Mesenchymal stem cell (in vitro differentiated cells and primary cell): ENCODE measurements around the gene OAS2.

ENCODE experiments used
- DNase-seq: peaks from one replicate; pipeline ENCODE4 v3.0.0-alpha.2; 2013
- H2AFZ ChIP-seq: one replicate; pipeline ENCODE4 v1.6.1; 2013; ENCODE audit warnings: low read depth, mild to moderate bottlenecking, control low read depth, inconsistent platforms, low read length, moderate library complexity
- H2AK5ac ChIP-seq: 2 replicates; pipeline ENCODE4 v1.6.1; 2013; ENCODE audit warnings: low read length, moderate library complexity, mild to moderate bottlenecking, inconsistent platforms; ENCODE audit not compliant: severe bottlenecking
- H2BK120ac ChIP-seq: one replicate; pipeline ENCODE4 v1.6.1; 2013; ENCODE audit warnings: low read depth, mild to moderate bottlenecking, inconsistent platforms, low read length, moderate library complexity
- H2BK12ac ChIP-seq, 2 experiments: one replicate each; pipeline ENCODE4 v1.6.1; 2013; ENCODE audit warnings: inconsistent platforms in 2 of 2, low read length in 2 of 2, mild to moderate bottlenecking in 2 of 2, moderate library complexity in 2 of 2, control low read depth in 1 of 2
- H2BK15ac ChIP-seq: one replicate; pipeline ENCODE4 v1.6.1; 2013; ENCODE audit warnings: mild to moderate bottlenecking, low read depth, inconsistent platforms; ENCODE audit not compliant: poor library complexity, severe bottlenecking
- H2BK5ac ChIP-seq: 2 replicates; pipeline ENCODE4 v1.6.1; 2013; ENCODE audit warnings: low read depth, mild to moderate bottlenecking, low read length, control low read depth, inconsistent platforms; ENCODE audit not compliant: poor library complexity, severe bottlenecking
- H3K14ac ChIP-seq, 2 experiments: one replicate each; pipeline ENCODE4 v1.6.1; 2013; ENCODE audit warnings: inconsistent platforms in 2 of 2, low read length in 2 of 2, control low read depth in 1 of 2, mild to moderate bottlenecking in 1 of 2, moderate library complexity in 1 of 2
- H3K18ac ChIP-seq, 2 experiments: one replicate each; pipeline ENCODE4 v1.6.1; 2013; ENCODE audit warnings: inconsistent platforms in 2 of 2, low read length in 2 of 2, control low read depth in 1 of 2, low read depth in 1 of 2, mild to moderate bottlenecking in 1 of 2
- H3K23ac ChIP-seq, 2 experiments: one replicate each; pipeline ENCODE4 v1.6.1; 2013; ENCODE audit warnings: inconsistent platforms in 2 of 2, low read length in 2 of 2, mild to moderate bottlenecking in 2 of 2, moderate library complexity in 2 of 2, control low read depth in 1 of 2
- H3K27ac ChIP-seq: 2 replicates; pipeline ENCODE4 v1.5.1; 2013; ENCODE audit warnings: mild to moderate bottlenecking, moderate library complexity, low read length, control low read depth, inconsistent platforms; ENCODE audit not compliant: poor library complexity, severe bottlenecking
- H3K27me3 ChIP-seq, 2 experiments: 2 replicates each; pipeline versions ENCODE4 v1.6.1 to v1.7.0; 2013; ENCODE audit warnings: low read length in 2 of 2, mild to moderate bottlenecking in 2 of 2, moderate library complexity in 2 of 2, control low read depth in 1 of 2, inconsistent platforms in 1 of 2; ENCODE audit not compliant: control insufficient read depth in 1 of 2, insufficient read depth in 1 of 2
- H3K36me3 ChIP-seq, 2 experiments: 2 replicates each; pipeline versions ENCODE4 v1.6.1 to v1.7.0; 2013; ENCODE audit warnings: low read length in 2 of 2, control low read depth in 1 of 2, inconsistent platforms in 1 of 2, low read depth in 1 of 2, mild to moderate bottlenecking in 1 of 2; ENCODE audit not compliant: insufficient read depth in 2 of 2, control insufficient read depth in 1 of 2
- H3K4ac ChIP-seq, 2 experiments: one replicate each; pipeline ENCODE4 v1.6.1; 2013; ENCODE audit warnings: inconsistent platforms in 2 of 2, low read length in 2 of 2, mild to moderate bottlenecking in 2 of 2, moderate library complexity in 2 of 2, control low read depth in 1 of 2, low read depth in 1 of 2
- H3K4me1 ChIP-seq: 2 replicates; pipeline ENCODE4 v1.6.1; 2013; ENCODE audit warnings: low read depth, low read length, control low read depth; ENCODE audit not compliant: control insufficient read depth, insufficient read depth
- H3K4me2 ChIP-seq: 2 replicates; pipeline ENCODE4 v1.6.1; 2013; ENCODE audit warnings: low read length, mild to moderate bottlenecking, inconsistent platforms; ENCODE audit not compliant: poor library complexity, severe bottlenecking
- H3K4me3 ChIP-seq, 2 experiments: 2 replicates each; pipeline versions ENCODE4 v1.5.1 to v1.7.0; 2013; ENCODE audit warnings: low read length in 2 of 2, mild to moderate bottlenecking in 2 of 2, control low read depth in 1 of 2, low read depth in 1 of 2; ENCODE audit not compliant: insufficient read depth in 1 of 2
- H3K79me1 ChIP-seq: replicated peaks from 2 replicates; pipeline ENCODE4 v1.6.1; 2013; ENCODE audit warnings: mild to moderate bottlenecking, control low read depth, low read length, inconsistent platforms; ENCODE audit not compliant: poor library complexity, severe bottlenecking
- H3K9ac ChIP-seq: 2 replicates; pipeline ENCODE4 v1.7.0; 2013; ENCODE audit warnings: mild to moderate bottlenecking, low read length, moderate library complexity
- H3K9me3 ChIP-seq: 2 replicates; pipeline ENCODE4 v1.7.0; 2013; ENCODE audit warnings: mild to moderate bottlenecking, low read length; ENCODE audit not compliant: control insufficient read depth
- H4K8ac ChIP-seq: one replicate; pipeline ENCODE4 v1.6.1; 2013; ENCODE audit warnings: inconsistent platforms, mild to moderate bottlenecking, low read length, moderate library complexity
- H4K91ac ChIP-seq: one replicate; pipeline ENCODE4 v1.6.1; 2013; ENCODE audit warnings: mild to moderate bottlenecking, low read length, inconsistent platforms
- WGBS: methylation state at CpG from one replicate; pipeline ENCODE4 v1.1.7; 2013; ENCODE audit warnings: mixed read lengths; 5-methylcytosine and 5-hydroxymethylcytosine counted together

The OAS2 gene

GRCh38 chr12:113044516-113044915 is 66.2 kb downstream of the OAS2 start:
- H2BK5ac ChIP-seq = no peak overlapping the region
- no peak for DNase-seq
- H3K9me3 ChIP-seq = peaks cover 8% of the 10 kb centered on the region
- H2BK15ac ChIP-seq = no peak overlapping the region
- H2BK120ac ChIP-seq = no peak overlapping the region
- H4K91ac ChIP-seq = no peak overlapping the region
- no peak overlapping the region for H3K14ac ChIP-seq
- H3K27me3 ChIP-seq = peaks cover 17 to 28% of the 10 kb centered on the region in 2 experiments
- no peak overlapping the region for H3K4ac ChIP-seq
- no peak overlapping the region for H4K8ac ChIP-seq
- H2BK12ac ChIP-seq = no peak overlapping the region
- H3K79me1 ChIP-seq = no peaks in the 10 kb centered on the region
- no peak overlapping the region for H3K4me2 ChIP-seq
- no peak overlapping the region for H3K4me3 ChIP-seq
- H2AK5ac ChIP-seq = no peak overlapping the region
- WGBS = 71% methylated on average over 3 of the region's 3 CpGs
- peaks cover 1% of the 10 kb centered on the region for H3K4me1 ChIP-seq
- H2AFZ ChIP-seq = no peak overlapping the region
- H3K18ac ChIP-seq = no peak overlapping the region
- H3K9ac ChIP-seq = no peak overlapping the region
- no peak overlapping the region for H3K23ac ChIP-seq
- no peaks in the 10 kb centered on the region for H3K36me3 ChIP-seq
- H3K27ac ChIP-seq = no peak overlapping the region

GRCh38 chr12:113048716-113049127 is 70.4 kb downstream of the OAS2 start:
- no peak overlapping the region for H3K23ac ChIP-seq
- H3K4ac ChIP-seq = no peak overlapping the region
- H3K36me3 ChIP-seq = no peaks in the 10 kb centered on the region
- H2AK5ac ChIP-seq = no peak overlapping the region
- H2BK120ac ChIP-seq = no peak overlapping the region
- no peak overlapping the region for H3K4me2 ChIP-seq
- no peak overlapping the region for H2AFZ ChIP-seq
- no peak overlapping the region for H3K27ac ChIP-seq
- no peak overlapping the region for H2BK15ac ChIP-seq
- H3K27me3 ChIP-seq = peaks cover 44 to 46% of the 10 kb centered on the region in 2 experiments
- WGBS = 21% methylated on average over 5 of the region's 6 CpGs
- H3K79me1 ChIP-seq = no peaks in the 10 kb centered on the region
- H3K4me1 ChIP-seq = peaks cover 2% of the 10 kb centered on the region
- peak; percentile 62 for DNase-seq
- no peak overlapping the region for H2BK5ac ChIP-seq
- H3K9ac ChIP-seq = no peak overlapping the region
- no peak overlapping the region for H4K91ac ChIP-seq
- H3K14ac ChIP-seq = no peak overlapping the region
- no peak overlapping the region for H4K8ac ChIP-seq
- H3K4me3 ChIP-seq = no peak overlapping the region
- H2BK12ac ChIP-seq = no peak overlapping the region
- H3K18ac ChIP-seq = no peak overlapping the region
- H3K9me3 ChIP-seq = peaks cover 8% of the 10 kb centered on the region

GRCh38 chr12:113049976-113050742 is 71.8 kb downstream of the OAS2 start:
- Histone ChIP-seq H4K91ac (no peak overlapping the region), H3K4ac (no peak overlapping the region), H3K4me2 (no peak overlapping the region), H3K9ac (no peak overlapping the region), H3K27ac (no peak overlapping the region), H2BK120ac (no peak overlapping the region), H3K9me3 (no peaks in the 10 kb centered on the region), H2BK5ac (no peak overlapping the region), H3K36me3 (no peaks in the 10 kb centered on the region), H2AFZ (no peak overlapping the region), H3K27me3 (peaks cover 45 to 57% of the 10 kb centered on the region in 2 experiments), H3K23ac (no peak overlapping the region), H3K4me1 (peaks cover 2% of the 10 kb centered on the region), H3K18ac (no peak overlapping the region), H3K4me3 (no peak overlapping the region), H3K79me1 (no peaks in the 10 kb centered on the region), H2AK5ac (no peak overlapping the region), H4K8ac (no peak overlapping the region), H2BK15ac (no peak overlapping the region), H3K14ac (no peak overlapping the region), H2BK12ac (no peak overlapping the region)
- 42% methylated on average over 10 of the region's 11 CpGs for WGBS
- DNase-seq = no peak

GRCh38 chr12:113050795-113051194 is 72.5 kb downstream of the OAS2 start:
- 86% methylated on average over 7 of the region's 7 CpGs for WGBS
- Histone ChIP-seq H2AK5ac (no peak overlapping the region), H3K79me1 (no peaks in the 10 kb centered on the region), H3K23ac (no peak overlapping the region), H3K4me1 (peaks cover 2% of the 10 kb centered on the region), H2BK120ac (no peak overlapping the region), H2BK5ac (no peak overlapping the region), H3K27me3 (peaks cover 50 to 60% of the 10 kb centered on the region in 2 experiments), H3K4me3 (no peak overlapping the region), H2BK12ac (no peak overlapping the region), H2BK15ac (no peak overlapping the region), H4K91ac (no peak overlapping the region), H4K8ac (no peak overlapping the region), H3K36me3 (no peaks in the 10 kb centered on the region), H3K27ac (no peak overlapping the region), H3K14ac (no peak overlapping the region), H3K9ac (no peak overlapping the region), H3K18ac (no peak overlapping the region), H3K4me2 (no peak overlapping the region), H3K9me3 (no peaks in the 10 kb centered on the region), H2AFZ (no peak overlapping the region), H3K4ac (no peak overlapping the region)
- DNase-seq = no peak
